ENCODE results near the gene CIITA. TPM values are rescaled to one million over a fixed set of nuclear protein-coding genes. Genes with fewer than 3 reads are reported as not detected.

CIITA gene
- total and polyA plus RNA-seq, 9 of the 15 experiments (the other 6 are each of a cell fraction or from before 2014, with no cell fraction given) = 0.01 to 0.20 (median 0.11) TPM; not detected in 4

- TF ChIP-seq RREB1 (CRISPR knock-in tag; IDR thresholded peaks at IDR 0.05) = no peak
- no peak for TF ChIP-seq ZNF77 (CRISPR knock-in tag; IDR thresholded peaks at IDR 0.05)
- TF ChIP-seq ERF (CRISPR knock-in tag; IDR thresholded peaks at IDR 0.05) = no peak
- TF ChIP-seq HMG20A (CRISPR knock-in tag; conservative IDR thresholded peaks at IDR 0.05) = no peak
- TF ChIP-seq ZBTB1 (CRISPR knock-in tag; IDR thresholded peaks at IDR 0.05; ENCODE audit: borderline replicate concordance, low read depth) = no peak
- TF ChIP-seq FOXO4 (CRISPR knock-in tag; IDR thresholded peaks at IDR 0.05) = no peak
- TF ChIP-seq MYNN (IDR thresholded peaks at IDR 0.05) = no peak
- no peak for TF ChIP-seq MYNN (CRISPR knock-in tag; IDR thresholded peaks at IDR 0.05)
- TF ChIP-seq ZNF174 (CRISPR knock-in tag; IDR thresholded peaks at IDR 0.05) = no peak
- TF ChIP-seq SPI1 (IDR thresholded peaks at IDR 0.05; ENCODE audit: borderline replicate concordance, low read depth, low read length) = no peak
- TF ChIP-seq JUN (IDR thresholded peaks at IDR 0.05; ENCODE audit: borderline replicate concordance, low read depth, low read length) = no peak
- no peak for TF ChIP-seq JUN (CRISPR knock-in tag; IDR thresholded peaks at IDR 0.05; ENCODE audit: borderline replicate concordance)
Observed at GRCh38 chr16:10862438-10862837, 14.6 kb upstream of the CIITA start (continued).
